ENCODE measurements around the gene GOPC. TPM values are rescaled to one million over a fixed set of nuclear protein-coding genes. Genes with fewer than 3 reads are reported as not detected.

The GOPC gene
- total RNA-seq, 3 donors from 2014 or later (not counting 1 experiment from before 2014, with no cell fraction given): 17.5 to 27.7 (median 20.4) TPM

- 89% methylated on average over 6 of the region's 7 CpGs for WGBS (ENCODE audit: insufficient coverage)
- H3K27me3 ChIP-seq (ENCODE audit: control insufficient read depth, insufficient read depth, low read length): no peaks in the 10 kb centered on the region
- ATAC-seq (no peak), DNase-seq (no peak)
- intact Hi-C loops (cut with micrococcal nuclease): no loop called here
- H3K4me3 ChIP-seq (ENCODE audit: low read length): no peak overlapping the region
- Mint-ChIP-seq H3K4me1 (peaks cover 6 to 8% of the 10 kb centered on the region in 2 donors), H3K9me3 (no peaks in the 10 kb centered on the region), H3K4me3 (no peak overlapping the region), H3K36me3 (no peaks in the 10 kb centered on the region), H3K27ac (no peak overlapping the region), H3K27me3 (ENCODE audit: low read depth in 2 of 2) (no peaks in the 10 kb centered on the region)
- H3K9me3 ChIP-seq (ENCODE audit: control insufficient read depth, insufficient read depth, low read length): no peaks in the 10 kb centered on the region
- H3K4me1 ChIP-seq (ENCODE audit: control insufficient read depth, insufficient read depth, low read length): no peaks in the 10 kb centered on the region
- H3K27ac ChIP-seq (ENCODE audit: low read length): no peak overlapping the region
- TF ChIP-seq CTCF (IDR thresholded peaks at IDR 0.05): no peak
- no peaks in the 10 kb centered on the region for H3K36me3 ChIP-seq (ENCODE audit: control insufficient read depth, insufficient read depth, low read length)
These were observed 90.1 kb downstream of the GOPC start for GRCh38 chr6:117512056-117512828.

Other genes with a start within 250 kb of the GOPC start
- gene ROS1, start 176.6 kb downstream of the GOPC start, total RNA-seq: not detected
- gene DCBLD1, start 119.8 kb downstream of the GOPC start, total RNA-seq: 10 to 100 TPM in 2 of 3 donors, 1 to 10 TPM in 1; 8.4 to 16.1 (median 13.0) TPM
- gene NUS1, start 73.0 kb upstream of the GOPC start, total RNA-seq: 10 to 100 TPM; 16.9 to 25.9 (median 23.4) TPM

All from natural killer cell (primary cell).